Measurements from ENCODE around the gene EBI3. TPM values are rescaled to one million over a fixed set of nuclear protein-coding genes. Genes with fewer than 3 reads are reported as not detected.

EBI3 gene
- total and polyA plus RNA-seq, 9 donors = 0.58 to 6.6 (median 1.2) TPM; not detected in 1

GRCh38 chr19:4199699-4200293, 29.5 kb upstream of the EBI3 start:
- whole genome bisulfite sequencing, 3 donors = 71 to 73% (median 71%) methylated on average over 31 to 33 of the region's 33 CpGs
- peaks cover 6% of the 10 kb centered on the region for H3K27me3 ChIP-seq
- intact Hi-C loops (cut with DNase I) = loop anchor here in 2 of 4 donors (10.0 kb wide), 2 partner anchors 215 to 535 kb away; partner anchors contain the start of gene EEF2 (in 1 of the 2)

GRCh38 chr19:4200940-4201542, 28.3 kb upstream of the EBI3 start:
- Histone ChIP-seq H3K27ac (no peak overlapping the region), H3K36me3 (no peaks in the 10 kb centered on the region), H3K4me3 (no peak overlapping the region), H3K9me3 (no peaks in the 10 kb centered on the region), H3K27me3 (peaks cover 6% of the 10 kb centered on the region), H3K4me1 (ENCODE audit: insufficient read depth) (no peaks in the 10 kb centered on the region)
- intact Hi-C loops (cut with DNase I) = loop anchor here in 2 of 4 donors (10.0 kb wide), 2 partner anchors 216 to 536 kb away; partner anchors contain the start of gene EEF2 (in 1 of the 2)
- no peak for DNase-seq
- TF ChIP-seq EP300 (IDR thresholded peaks at IDR 0.05) = no peak
- no peak for TF ChIP-seq CTCF (IDR thresholded peaks at IDR 0.05)
- TF ChIP-seq POLR2A (IDR thresholded peaks at IDR 0.05) = no peak
- WGBS, 3 donors = 58 to 79% (median 59%) methylated on average over 2 of the region's 2 CpGs

More at GRCh38 chr19:4199699-4200293, 29.5 kb upstream of the EBI3 start:
- no peak for TF ChIP-seq EP300 (IDR thresholded peaks at IDR 0.05)
- TF ChIP-seq POLR2A (IDR thresholded peaks at IDR 0.05) = no peak
- TF ChIP-seq CTCF (IDR thresholded peaks at IDR 0.05) = no peak
- no peak overlapping the region for H3K27ac ChIP-seq
- no peaks in the 10 kb centered on the region for H3K9me3 ChIP-seq
- H3K4me3 ChIP-seq = no peak overlapping the region
- no peak for DNase-seq
- no peaks in the 10 kb centered on the region for H3K4me1 ChIP-seq (ENCODE audit: insufficient read depth)
- no peaks in the 10 kb centered on the region for H3K36me3 ChIP-seq

- no peak for TF ChIP-seq POLR2A (IDR thresholded peaks at IDR 0.05)
- DNase-seq = no peak
- intact Hi-C loops (cut with DNase I) = loop anchor here in 2 of 4 donors (10.0 kb wide), 2 partner anchors 217 to 537 kb away; partner anchors contain the start of gene EEF2 (in 1 of the 2)
- Histone ChIP-seq H3K4me1 (ENCODE audit: insufficient read depth) (no peaks in the 10 kb centered on the region), H3K4me3 (no peak overlapping the region), H3K27me3 (peaks cover 6% of the 10 kb centered on the region), H3K9me3 (no peaks in the 10 kb centered on the region), H3K27ac (no peak overlapping the region), H3K36me3 (no peaks in the 10 kb centered on the region)
- 70 to 80% (median 72%) methylated on average over 4 of the region's 4 CpGs for WGBS, 3 donors
Observed at GRCh38 chr19:4201798-4202197, 27.5 kb upstream of the EBI3 start.

- Histone ChIP-seq H3K4me3 (no peak overlapping the region), H3K27ac (no peak overlapping the region), H3K36me3 (no peaks in the 10 kb centered on the region), H3K4me1 (ENCODE audit: insufficient read depth) (no peaks in the 10 kb centered on the region), H3K27me3 (no peaks in the 10 kb centered on the region), H3K9me3 (no peaks in the 10 kb centered on the region)
- intact Hi-C loops (cut with DNase I) = loop anchor here in 2 of 4 donors (10.0 kb wide), 2 partner anchors 222 to 542 kb away; partner anchors contain the start of gene EEF2 (in 1 of the 2)
- TF ChIP-seq POLR2A (IDR thresholded peaks at IDR 0.05) (no peak), CTCF (IDR thresholded peaks at IDR 0.05) (no peak), EP300 (IDR thresholded peaks at IDR 0.05) (no peak)
- DNase-seq = no peak
- 78 to 85% (median 79%) methylated on average over 10 of the region's 10 CpGs for WGBS, 3 donors
Observed at GRCh38 chr19:4206818-4207484, 22.4 kb upstream of the EBI3 start.
